ENCODE results near the gene GCFC2. TPM values are rescaled to one million over a fixed set of nuclear protein-coding genes. Genes with fewer than 3 reads are reported as not detected.

The GCFC2 gene
- total and polyA plus RNA-seq, 9 of the 15 experiments (the other 6 are each of a cell fraction or from before 2014, with no cell fraction given), result 10.5 to 40.6 (median 23.0) TPM

DNA sequence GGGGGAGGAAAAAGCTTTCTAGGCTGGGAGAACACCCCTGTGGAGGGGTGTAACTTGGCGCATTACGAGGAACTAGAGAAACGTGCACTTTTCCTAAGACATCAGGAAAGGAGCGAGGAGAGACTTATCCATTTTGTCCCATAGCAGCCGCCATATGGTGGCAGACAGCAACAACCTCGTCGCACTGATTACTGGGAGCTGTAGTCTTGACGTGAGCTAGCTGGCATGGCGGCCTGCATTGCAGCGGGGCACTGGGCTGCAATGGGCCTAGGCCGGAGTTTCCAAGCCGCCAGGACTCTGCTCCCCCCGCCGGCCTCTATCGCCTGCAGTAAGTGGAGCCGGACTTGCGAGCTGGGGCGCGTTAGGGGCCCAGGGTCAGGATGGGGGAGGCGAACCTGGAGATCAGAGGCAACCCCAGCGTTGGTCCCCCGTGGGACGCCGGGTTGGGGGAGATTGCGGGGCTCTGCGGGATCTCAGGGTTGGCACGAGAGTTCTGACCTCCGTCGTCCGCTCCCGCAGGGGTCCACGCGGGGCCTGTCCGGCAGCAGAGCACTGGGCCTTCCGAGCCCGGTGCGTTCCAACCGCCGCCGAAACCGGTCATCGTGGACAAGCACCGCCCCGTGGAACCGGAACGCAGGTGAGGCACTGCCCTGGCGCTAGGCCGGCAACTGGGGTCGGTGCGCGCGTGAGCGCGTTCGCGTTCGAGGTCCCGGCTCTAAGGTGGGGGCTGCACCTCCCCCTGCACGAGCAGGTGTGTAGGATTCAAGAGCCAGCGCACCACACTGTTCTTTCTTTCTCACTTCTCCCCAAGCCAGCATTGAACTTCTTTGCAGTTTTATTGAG is 63.9 kb downstream of the GCFC2 start, which contains the start of gene MRPL19 (continued):
- TF ChIP-seq, protein P1, sequence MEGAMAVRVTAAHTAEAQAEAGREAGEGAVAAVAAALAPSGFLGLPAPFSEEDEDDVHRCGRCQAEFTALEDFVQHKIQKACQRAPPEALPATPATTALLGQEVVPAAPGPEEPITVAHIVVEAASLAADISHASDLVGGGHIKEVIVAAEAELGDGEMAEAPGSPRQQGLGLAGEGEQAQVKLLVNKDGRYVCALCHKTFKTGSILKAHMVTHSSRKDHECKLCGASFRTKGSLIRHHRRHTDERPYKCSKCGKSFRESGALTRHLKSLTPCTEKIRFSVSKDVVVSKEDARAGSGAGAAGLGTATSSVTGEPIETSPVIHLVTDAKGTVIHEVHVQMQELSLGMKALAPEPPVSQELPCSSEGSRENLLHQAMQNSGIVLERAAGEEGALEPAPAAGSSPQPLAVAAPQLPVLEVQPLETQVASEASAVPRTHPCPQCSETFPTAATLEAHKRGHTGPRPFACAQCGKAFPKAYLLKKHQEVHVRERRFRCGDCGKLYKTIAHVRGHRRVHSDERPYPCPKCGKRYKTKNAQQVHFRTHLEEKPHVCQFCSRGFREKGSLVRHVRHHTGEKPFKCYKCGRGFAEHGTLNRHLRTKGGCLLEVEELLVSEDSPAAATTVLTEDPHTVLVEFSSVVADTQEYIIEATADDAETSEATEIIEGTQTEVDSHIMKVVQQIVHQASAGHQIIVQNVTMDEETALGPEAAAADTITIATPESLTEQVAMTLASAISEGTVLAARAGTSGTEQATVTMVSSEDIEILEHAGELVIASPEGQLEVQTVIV (CRISPR knock-in tag; IDR thresholded peaks at IDR 0.05; ENCODE audit: borderline replicate concordance), result no peak
- TF ChIP-seq HMG20B (CRISPR knock-in tag; IDR thresholded peaks at IDR 0.05) (no peak), ZBTB7A (IDR thresholded peaks at IDR 0.05; ENCODE audit: borderline replicate concordance, control insufficient read depth, low read depth, low read length) (peak; percentile 70; the same call in 1 of the 2 replicates), CCNT2 (IDR thresholded peaks at IDR 0.05; ENCODE audit: borderline replicate concordance, extremely low read depth, insufficient read length, low read depth, low read length) (peak; percentile 13), ZNF79 (CRISPR knock-in tag; IDR thresholded peaks at IDR 0.05; ENCODE audit: low read depth) (no peak), ZKSCAN8 (CRISPR knock-in tag; IDR thresholded peaks at IDR 0.05) (no peak), MAFG (tag; conservative IDR thresholded peaks at IDR 0.05) (no peak), POU5F1 (IDR thresholded peaks at IDR 0.05; ENCODE audit: borderline replicate concordance, low read depth, low read length, partially characterized antibody) (peak; percentile 95), TOE1 (IDR thresholded peaks at IDR 0.05; ENCODE audit: borderline replicate concordance) (peak; percentile 91), TOE1 (CRISPR knock-in tag; IDR thresholded peaks at IDR 0.05; ENCODE audit: borderline replicate concordance, low read depth) (no peak), HNRNPH1 (optimal IDR thresholded peaks at IDR 0.05; ENCODE audit: low read depth, low read length) (no peak), KDM1A (IDR thresholded peaks at IDR 0.05) (no peak), HSF4 (CRISPR knock-in tag; IDR thresholded peaks at IDR 0.05; ENCODE audit: borderline replicate concordance) (no peak), XRCC4 (IDR thresholded peaks at IDR 0.05; ENCODE audit: extremely low read depth, insufficient read depth, insufficient read length) (no peak), KAT7 (CRISPR knock-in tag; IDR thresholded peaks at IDR 0.05; ENCODE audit: borderline replicate concordance) (peak; percentile 30; the same call in 1 of the 2 replicates)
- TF ChIP-seq, protein P2, sequence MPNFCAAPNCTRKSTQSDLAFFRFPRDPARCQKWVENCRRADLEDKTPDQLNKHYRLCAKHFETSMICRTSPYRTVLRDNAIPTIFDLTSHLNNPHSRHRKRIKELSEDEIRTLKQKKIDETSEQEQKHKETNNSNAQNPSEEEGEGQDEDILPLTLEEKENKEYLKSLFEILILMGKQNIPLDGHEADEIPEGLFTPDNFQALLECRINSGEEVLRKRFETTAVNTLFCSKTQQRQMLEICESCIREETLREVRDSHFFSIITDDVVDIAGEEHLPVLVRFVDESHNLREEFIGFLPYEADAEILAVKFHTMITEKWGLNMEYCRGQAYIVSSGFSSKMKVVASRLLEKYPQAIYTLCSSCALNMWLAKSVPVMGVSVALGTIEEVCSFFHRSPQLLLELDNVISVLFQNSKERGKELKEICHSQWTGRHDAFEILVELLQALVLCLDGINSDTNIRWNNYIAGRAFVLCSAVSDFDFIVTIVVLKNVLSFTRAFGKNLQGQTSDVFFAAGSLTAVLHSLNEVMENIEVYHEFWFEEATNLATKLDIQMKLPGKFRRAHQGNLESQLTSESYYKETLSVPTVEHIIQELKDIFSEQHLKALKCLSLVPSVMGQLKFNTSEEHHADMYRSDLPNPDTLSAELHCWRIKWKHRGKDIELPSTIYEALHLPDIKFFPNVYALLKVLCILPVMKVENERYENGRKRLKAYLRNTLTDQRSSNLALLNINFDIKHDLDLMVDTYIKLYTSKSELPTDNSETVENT (CRISPR knock-in tag; IDR thresholded peaks at IDR 0.05), result peak; percentile 54; the same call in 1 of the 2 replicates
- TF ChIP-seq, protein P3, sequence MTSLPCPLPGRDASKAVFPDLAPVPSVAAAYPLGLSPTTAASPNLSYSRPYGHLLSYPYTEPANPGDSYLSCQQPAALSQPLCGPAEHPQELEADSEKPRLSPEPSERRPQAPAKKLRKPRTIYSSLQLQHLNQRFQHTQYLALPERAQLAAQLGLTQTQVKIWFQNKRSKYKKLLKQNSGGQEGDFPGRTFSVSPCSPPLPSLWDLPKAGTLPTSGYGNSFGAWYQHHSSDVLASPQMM (CRISPR knock-in tag; IDR thresholded peaks at IDR 0.05), result no peak
- TF ChIP-seq, protein P4, sequence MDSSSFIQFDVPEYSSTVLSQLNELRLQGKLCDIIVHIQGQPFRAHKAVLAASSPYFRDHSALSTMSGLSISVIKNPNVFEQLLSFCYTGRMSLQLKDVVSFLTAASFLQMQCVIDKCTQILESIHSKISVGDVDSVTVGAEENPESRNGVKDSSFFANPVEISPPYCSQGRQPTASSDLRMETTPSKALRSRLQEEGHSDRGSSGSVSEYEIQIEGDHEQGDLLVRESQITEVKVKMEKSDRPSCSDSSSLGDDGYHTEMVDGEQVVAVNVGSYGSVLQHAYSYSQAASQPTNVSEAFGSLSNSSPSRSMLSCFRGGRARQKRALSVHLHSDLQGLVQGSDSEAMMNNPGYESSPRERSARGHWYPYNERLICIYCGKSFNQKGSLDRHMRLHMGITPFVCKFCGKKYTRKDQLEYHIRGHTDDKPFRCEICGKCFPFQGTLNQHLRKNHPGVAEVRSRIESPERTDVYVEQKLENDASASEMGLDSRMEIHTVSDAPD (CRISPR knock-in tag; IDR thresholded peaks at IDR 0.05), result no peak

All from K562 (cell line).